ENCODE results near the gene COLEC12. TPM values are rescaled to one million over a fixed set of nuclear protein-coding genes. Genes with fewer than 3 reads are reported as not detected.

Gene COLEC12
- total and polyA plus RNA-seq, 2 donors (not counting 3 experiments of a cell fraction or from before 2014, with no cell fraction given) = 8.0 to 17.1 TPM

DNA sequence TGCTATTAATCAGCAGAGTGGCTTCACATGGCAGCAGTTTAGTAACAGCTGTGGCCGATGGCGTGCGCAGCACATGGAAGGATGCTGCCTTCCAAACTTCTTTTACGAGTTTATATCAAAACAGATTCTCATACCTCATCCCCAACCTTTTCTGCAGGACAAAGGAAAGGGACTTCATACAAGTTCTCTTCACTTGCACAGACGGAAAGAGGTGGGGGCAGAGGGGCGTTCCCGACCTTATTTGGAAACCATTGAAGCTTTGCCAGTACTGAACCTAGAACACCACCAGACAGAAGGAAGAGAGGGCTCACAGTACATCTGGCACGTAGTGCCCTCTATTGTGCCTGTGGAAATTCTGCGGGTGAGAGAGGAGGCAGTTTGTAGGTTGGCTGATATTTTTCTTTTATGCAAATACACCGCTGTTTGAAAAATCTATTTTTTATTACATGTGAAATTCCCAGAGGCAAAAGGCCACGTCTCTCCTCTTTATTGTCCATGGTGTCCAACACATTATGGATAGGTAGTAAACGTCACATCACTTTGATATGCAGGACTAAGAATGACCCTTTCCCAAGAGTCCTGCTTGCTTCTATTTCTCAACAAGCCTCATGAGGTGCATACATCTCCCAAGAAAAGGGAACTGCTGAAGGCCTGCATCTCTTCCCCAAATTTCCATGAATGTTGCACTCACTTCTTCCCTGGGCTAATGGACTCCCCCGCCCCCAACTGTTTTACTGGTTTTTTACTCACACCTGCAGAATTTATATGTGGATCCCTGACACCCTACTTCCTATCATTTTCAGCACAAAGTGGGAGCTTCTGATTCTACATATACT, 31.3 kb downstream of the COLEC12 start:
- Histone ChIP-seq H3K4me1 (ENCODE audit: control insufficient read depth, extremely low read depth, insufficient read depth, low read length) (no peaks in the 10 kb centered on the region), H4K20me1 (replicated peaks; ENCODE audit: control insufficient read depth, extremely low read depth, insufficient read depth, low read length) (no peaks in the 10 kb centered on the region), H3K9me1 (replicated peaks; ENCODE audit: control insufficient read depth, extremely low read depth, insufficient read depth, low read length) (no peaks in the 10 kb centered on the region), H3K27ac (ENCODE audit: insufficient read depth, low read depth, low read length) (no peak overlapping the region), H3K79me2 (ENCODE audit: control insufficient read depth, insufficient read depth, low read length) (no peaks in the 10 kb centered on the region), H3K36me3 (ENCODE audit: control insufficient read depth in 2 of 2, extremely low read depth in 1 of 2, insufficient read depth in 2 of 2, low read length in 2 of 2) (no peaks in the 10 kb centered on the region), H2AFZ (ENCODE audit: low read depth, low read length) (no peak overlapping the region), H3K9ac (replicated peaks; ENCODE audit: extremely low read depth, insufficient read depth, low read length) (no peak overlapping the region), H3K4me3 (replicated peaks in 1 of 3; ENCODE audit: insufficient read depth in 1 of 3, low read depth in 1 of 3, low read length in 3 of 3) (no peak overlapping the region), H3K9me3 (replicated peaks; ENCODE audit: control insufficient read depth, insufficient read depth, low read length) (no peaks in the 10 kb centered on the region), H3K4me2 (ENCODE audit: insufficient read depth, low read length) (no peak overlapping the region), H3K27me3 (ENCODE audit: control insufficient read depth in 2 of 2, insufficient read depth in 2 of 2, low read length in 2 of 2) (no peaks in the 10 kb centered on the region)
- TF ChIP-seq JUN (IDR thresholded peaks at IDR 0.05; ENCODE audit: borderline replicate concordance, insufficient read depth, insufficient read length, low read depth) (no peak), POLR2A (IDR thresholded peaks at IDR 0.05; ENCODE audit: low read depth, low read length) (no peak), FOS (IDR thresholded peaks at IDR 0.05; ENCODE audit: borderline replicate concordance, insufficient read depth, low read length) (no peak), EZH2 (IDR thresholded peaks at IDR 0.05; ENCODE audit: borderline replicate concordance, low read depth, low read length, severe bottlenecking) (no peak), POLR2AphosphoS5 (IDR thresholded peaks at IDR 0.05; ENCODE audit: insufficient read depth, low read depth, low read length) (no peak), MYC (IDR thresholded peaks at IDR 0.05; ENCODE audit: low read depth, low read length) (no peak), GATA2 (IDR thresholded peaks at IDR 0.05; ENCODE audit: insufficient read depth, insufficient read length, low read depth, low read length) (no peak)
- TF ChIP-seq, protein P1, sequence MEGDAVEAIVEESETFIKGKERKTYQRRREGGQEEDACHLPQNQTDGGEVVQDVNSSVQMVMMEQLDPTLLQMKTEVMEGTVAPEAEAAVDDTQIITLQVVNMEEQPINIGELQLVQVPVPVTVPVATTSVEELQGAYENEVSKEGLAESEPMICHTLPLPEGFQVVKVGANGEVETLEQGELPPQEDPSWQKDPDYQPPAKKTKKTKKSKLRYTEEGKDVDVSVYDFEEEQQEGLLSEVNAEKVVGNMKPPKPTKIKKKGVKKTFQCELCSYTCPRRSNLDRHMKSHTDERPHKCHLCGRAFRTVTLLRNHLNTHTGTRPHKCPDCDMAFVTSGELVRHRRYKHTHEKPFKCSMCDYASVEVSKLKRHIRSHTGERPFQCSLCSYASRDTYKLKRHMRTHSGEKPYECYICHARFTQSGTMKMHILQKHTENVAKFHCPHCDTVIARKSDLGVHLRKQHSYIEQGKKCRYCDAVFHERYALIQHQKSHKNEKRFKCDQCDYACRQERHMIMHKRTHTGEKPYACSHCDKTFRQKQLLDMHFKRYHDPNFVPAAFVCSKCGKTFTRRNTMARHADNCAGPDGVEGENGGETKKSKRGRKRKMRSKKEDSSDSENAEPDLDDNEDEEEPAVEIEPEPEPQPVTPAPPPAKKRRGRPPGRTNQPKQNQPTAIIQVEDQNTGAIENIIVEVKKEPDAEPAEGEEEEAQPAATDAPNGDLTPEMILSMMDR (IDR thresholded peaks at IDR 0.05; ENCODE audit: extremely low read depth in 1 of 2, insufficient read depth in 1 of 2, low read depth in 1 of 2, low read length in 2 of 2) = no peak
- TF ChIP-seq, protein P2, sequence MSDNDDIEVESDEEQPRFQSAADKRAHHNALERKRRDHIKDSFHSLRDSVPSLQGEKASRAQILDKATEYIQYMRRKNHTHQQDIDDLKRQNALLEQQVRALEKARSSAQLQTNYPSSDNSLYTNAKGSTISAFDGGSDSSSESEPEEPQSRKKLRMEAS (IDR thresholded peaks at IDR 0.05; ENCODE audit: insufficient read depth, insufficient read length) = no peak
- dilution Hi-C loops (cut with MboI; ENCODE audit: extremely low pct_ligation_motif_present, low sequenced_read_pairs) = no loop called here
- ChIA-PET CTCF (no interaction called here), POLR2A (no interaction called here)
- no peak for DNase-seq (ENCODE audit: low read depth, low spot score)
- FAIRE-seq = no peak
- intact Hi-C loops (cut with micrococcal nuclease) = no loop called here
- BruUV-seq (replicated peaks) = no TSS peak
